Measurements from ENCODE around the gene SIRT1. TPM values are rescaled to one million over a fixed set of nuclear protein-coding genes. Genes with fewer than 3 reads are reported as not detected.

The SIRT1 gene
- total RNA-seq, 2 experiments from 2014 or later, result 18.0 to 35.8 TPM

GRCh38 chr10:67934336-67934735 lies 49.9 kb downstream of the SIRT1 start:
- no peak for DNase-seq (ENCODE audit: low spot score)
- no peak overlapping the region for H3K4me3 ChIP-seq (ENCODE audit: low read depth, low read length, poor library complexity, severe bottlenecking)
- BruUV-seq (replicated peaks), result no TSS peak
- no peaks in the 10 kb centered on the region for H3K79me2 ChIP-seq (ENCODE audit: insufficient read depth, low read depth, low read length)
- H2AFZ ChIP-seq (ENCODE audit: low read length), result no peak overlapping the region
- intact Hi-C loops (cut with micrococcal nuclease; ENCODE audit: unreplicated experiment), result no loop called here
- TF ChIP-seq EZH2phosphoT487 (IDR thresholded peaks at IDR 0.05; ENCODE audit: borderline replicate concordance, low read depth, low read length) (no peak), CTCF (conservative IDR thresholded peaks at IDR 0.05; ENCODE audit: low read length) (no peak)
- no peaks in the 10 kb centered on the region for H4K20me1 ChIP-seq (ENCODE audit: insufficient read depth, low read length)
- H3K9me3 ChIP-seq (ENCODE audit: low read length), result no peaks in the 10 kb centered on the region
- ChIA-PET CTCF (ENCODE audit: unreplicated experiment) (no interaction called here), POLR2A (interaction anchor here (0.5 to 0.7 kb wide), 2 partner anchors 62 to 379 kb away, joined by 3 read pairs; no protein-coding TSS in a partner anchor)
- no peaks in the 10 kb centered on the region for H3K9me2 ChIP-seq (ENCODE audit: insufficient read depth, low read length)
- H3K36me3 ChIP-seq (ENCODE audit: insufficient read depth, low read length), result peaks cover 58% of the 10 kb centered on the region
- no peak overlapping the region for H3K4me2 ChIP-seq (ENCODE audit: low read length)
- no peak overlapping the region for H3K27ac ChIP-seq (ENCODE audit: low read depth, low read length, poor library complexity, severe bottlenecking)
- no peaks in the 10 kb centered on the region for H3K4me1 ChIP-seq (ENCODE audit: insufficient read depth, low read length, poor library complexity, severe bottlenecking)

GRCh38 chr10:67935223-67935622 lies 50.8 kb downstream of the SIRT1 start:
- ChIA-PET POLR2A (interaction anchor here (1.2 kb wide), 1 partner anchor 17 kb away, joined by 3 read pairs; no protein-coding TSS in a partner anchor), CTCF (ENCODE audit: unreplicated experiment) (no interaction called here)

More at GRCh38 chr10:67935223-67935622, 50.8 kb downstream of the SIRT1 start:
- no peaks in the 10 kb centered on the region for H3K4me1 ChIP-seq (ENCODE audit: insufficient read depth, low read length, poor library complexity, severe bottlenecking)
- intact Hi-C loops (cut with micrococcal nuclease; ENCODE audit: unreplicated experiment), result no loop called here
- H3K79me2 ChIP-seq (ENCODE audit: insufficient read depth, low read depth, low read length), result no peaks in the 10 kb centered on the region
- H3K9me2 ChIP-seq (ENCODE audit: insufficient read depth, low read length), result no peaks in the 10 kb centered on the region
- no TSS peak for BruUV-seq (replicated peaks)
- H3K36me3 ChIP-seq (ENCODE audit: insufficient read depth, low read length), result peaks cover 58% of the 10 kb centered on the region
- H3K4me2 ChIP-seq (ENCODE audit: low read length), result no peak overlapping the region
- H2AFZ ChIP-seq (ENCODE audit: low read length), result no peak overlapping the region
- H3K4me3 ChIP-seq (ENCODE audit: low read depth, low read length, poor library complexity, severe bottlenecking), result no peak overlapping the region
- no peaks in the 10 kb centered on the region for H4K20me1 ChIP-seq (ENCODE audit: insufficient read depth, low read length)
- TF ChIP-seq CTCF (conservative IDR thresholded peaks at IDR 0.05; ENCODE audit: low read length) (no peak), EZH2phosphoT487 (IDR thresholded peaks at IDR 0.05; ENCODE audit: borderline replicate concordance, low read depth, low read length) (no peak)
- H3K27ac ChIP-seq (ENCODE audit: low read depth, low read length, poor library complexity, severe bottlenecking), result no peak overlapping the region
- DNase-seq (ENCODE audit: low spot score), result no peak
- no peaks in the 10 kb centered on the region for H3K9me3 ChIP-seq (ENCODE audit: low read length)
